HepG2 (cell line): ENCODE results near the gene MYRFL. TPM values are rescaled to one million over a fixed set of nuclear protein-coding genes. Genes with fewer than 3 reads are reported as not detected.

Source experiments
- ATAC-seq: fragments of 200-7000 bp; cut with Tn5 transposase; 3 replicates; pipeline ENCODE4 v1.9.1; 2020; ENCODE audit warnings: mild to moderate bottlenecking, moderate library complexity
- BruUV-seq: library from RNA; stranded (reverse); fragments of 400-500 nt; replicated peaks from 2 replicates; lab custom pipeline; 2021; lab: Mats Ljungman, UMichigan
- CTCF ChIA-PET: fragments of 300-600 bp; formaldehyde crosslinking; extraction: SDS; loops from one replicate; lab custom pipeline; 2021; ENCODE audit warnings: low total read pairs, inconsistent platforms, low intra/inter-chr PET ratio; lab: Yijun Ruan, JAX
- POLR2A ChIA-PET: fragments of 350-600 bp; sonication (Branson Sonifier 250); formaldehyde crosslinking; loops from one replicate; lab custom pipeline; 2020; ENCODE audit warnings: antibody characterized with exemption, inconsistent platforms; lab: Yijun Ruan, JAX
- DNase-seq: peaks from one replicate; pipeline ENCODE4 v3.0.0-alpha.2; 2015; ENCODE audit warnings: low spot score
- FAIRE-seq: peaks from 3 replicates; lab custom pipeline; 2011; peaks lifted over from hg19 to GRCh38; lab: Jason Lieb, UNC
- H2AFZ ChIP-seq: one replicate; pipeline ENCODE4 v1.6.1; 2011; ENCODE audit warnings: low read length, inconsistent platforms
- H3K27ac ChIP-seq: fragments of 300-600 bp; 3 replicates; pipeline ENCODE4 v1.8.0; 2011; ENCODE audit warnings: mixed run types, mild to moderate bottlenecking, mixed read lengths, low read length, inconsistent platforms; ENCODE audit not compliant: insufficient read depth; ENCODE audit errors: extremely low read length
- H3K27me3 ChIP-seq, 2 experiments: fragments of 200-600 bp in 1 of 2; 2 replicates in 1 of 2; 3 replicates in 1 of 2; pipeline versions ENCODE4 v1.6.0 to v1.8.0; 2011; ENCODE audit warnings: low read length in 2 of 2, mild to moderate bottlenecking in 2 of 2, moderate library complexity in 2 of 2, inconsistent platforms in 1 of 2; ENCODE audit not compliant: insufficient read depth in 2 of 2, control insufficient read depth in 1 of 2
- H3K36me3 ChIP-seq, 2 experiments: fragments of 200-600 bp in 1 of 2; replicated peaks in 1 of 2; 2 replicates in 1 of 2; 3 replicates in 1 of 2; pipeline versions ENCODE4 v1.5.1 to v1.8.0; 2011; ENCODE audit warnings: low read length in 2 of 2, inconsistent platforms in 1 of 2; ENCODE audit not compliant: insufficient read depth in 2 of 2, control insufficient read depth in 1 of 2
- H3K4me1 ChIP-seq: 2 replicates; pipeline ENCODE4 v1.5.1; 2012; ENCODE audit warnings: low read length, inconsistent platforms; ENCODE audit not compliant: insufficient read depth
- H3K4me2 ChIP-seq: 2 replicates; pipeline ENCODE4 v1.6.0; 2011; ENCODE audit warnings: low read depth, low read length, inconsistent platforms
- H3K4me3 ChIP-seq, 3 experiments: fragments of 200-600 bp in 1 of 3; sonication (generic), shearing (Covaris generic) in 1 of 3; replicated peaks in 1 of 3; 2 replicates each; pipeline ENCODE4 v1.5.1; 2011 to 2016; ENCODE audit warnings: low read length in 3 of 3, inconsistent platforms in 2 of 3, low read depth in 2 of 3, mild to moderate bottlenecking in 2 of 3, control low read depth in 1 of 3, mixed read lengths in 1 of 3; ENCODE audit not compliant: insufficient read depth in 1 of 3
- H3K79me2 ChIP-seq: one replicate; pipeline ENCODE4 v1.6.1; 2011; ENCODE audit warnings: low read length, inconsistent platforms; ENCODE audit not compliant: insufficient read depth
- H3K9ac ChIP-seq: 2 replicates; pipeline ENCODE4 v1.6.0; 2011; ENCODE audit warnings: mild to moderate bottlenecking, low read depth, low read length, inconsistent platforms; ENCODE audit not compliant: insufficient read depth
- H3K9me3 ChIP-seq: 2 replicates; pipeline ENCODE4 v1.5.1; 2012; ENCODE audit warnings: mild to moderate bottlenecking, low read length
- H4K20me1 ChIP-seq: 2 replicates; pipeline ENCODE4 v1.6.0; 2011; ENCODE audit warnings: inconsistent platforms, mild to moderate bottlenecking, low read length, moderate library complexity; ENCODE audit not compliant: insufficient read depth
- AGO1 ChIP-seq: fragments of 200-400 bp; formaldehyde crosslinking; IDR thresholded peaks from 2 replicates; pipeline ENCODE4 v1.6.1; 2017; ENCODE audit warnings: mild to moderate bottlenecking, low read depth, low read length, moderate library complexity; ENCODE audit not compliant: poor library complexity, severe bottlenecking
- HNF4G ChIP-seq, 2 experiments: sonication (generic) in 1 of 2; formaldehyde crosslinking in 1 of 2; IDR thresholded peaks; 2 replicates each; pipeline versions ENCODE4 v1.4.0 to v1.6.1; 2011 to 2020; ENCODE audit warnings: borderline replicate concordance in 2 of 2, low read depth in 2 of 2, mild to moderate bottlenecking in 2 of 2, low read length in 1 of 2, missing genetic modification reagents in 1 of 2, moderate library complexity in 1 of 2
- POLR2AphosphoS2 ChIP-seq: IDR thresholded peaks from 2 replicates; pipeline ENCODE4 v1.6.1; 2011; ENCODE audit warnings: low read depth, low read length, improper control_type of control experiment
- ZBTB7B ChIP-seq: sonication (generic); formaldehyde crosslinking; IDR thresholded peaks from 2 replicates; pipeline ENCODE4 v1.4.0; 2020; ENCODE audit warnings: missing genetic modification reagents
- ZNF20 ChIP-seq: sonication (generic); formaldehyde crosslinking; IDR thresholded peaks from 2 replicates; pipeline ENCODE4 v1.4.0; 2020; ENCODE audit warnings: mild to moderate bottlenecking, moderate library complexity, missing genetic modification reagents
- ZNF543 ChIP-seq: sonication (generic); formaldehyde crosslinking; IDR thresholded peaks from 2 replicates; pipeline ENCODE4 v1.4.0; 2020; ENCODE audit warnings: mild to moderate bottlenecking, missing genetic modification reagents
- WGBS: methylation state at CpG from one replicate; pipeline ENCODE4 v1.1.6; 2017; ENCODE audit warnings: low lambda C conversion rate; 5-methylcytosine and 5-hydroxymethylcytosine counted together
- in situ Hi-C: cut with HindIII; loops from 2 replicates; pipeline ENCODE4 v1.10.0; 2017; ENCODE audit warnings: low pct_unique_long_range_greater_than_20kb; ENCODE audit not compliant: extremely low pct_ligation_motif_present
- intact Hi-C: fragments of 100-400 bp; cut with micrococcal nuclease; formaldehyde crosslinking; loops from one replicate; pipeline ENCODE4 v1.10.0; 2022; ENCODE audit not compliant: unreplicated experiment
- polyA plus RNA-seq, 8 experiments: library from polyadenylated mRNA; depleted of rRNA in 3 of 8; stranded (reverse) in 7 of 8; unstranded in 1 of 8; fragments of >200 nt; fragmentation: Illumina TruSeq in 4 of 8; extraction: Trizol in 4 of 8; gene quantifications; 2 replicates each; pipeline versions ENCODE4 v1.2.1 to v1.2.3, GENCODE V29; 2011 to 2016; ENCODE audit warnings: low read depth in 4 of 8, missing spikeins in 1 of 8, mixed read lengths in 1 of 8; ENCODE audit not compliant: insufficient read depth in 1 of 8
- total RNA-seq, 5 experiments: library from RNA; depleted of rRNA; stranded (reverse); fragments of >200 nt; fragmentation: Illumina TruSeq; extraction: Trizol; gene quantifications; 2 replicates each; pipeline ENCODE4 v1.2.3, GENCODE V29; 2016; ENCODE audit warnings: low read depth in 1 of 5
- TF ChIP-seq, protein P1 (sequence below): IDR thresholded peaks from 2 replicates; pipeline ENCODE4 v1.6.1; 2016; ENCODE audit warnings: missing compliant biosample characterization, missing genetic modification reagents, borderline replicate concordance

Gene MYRFL
- total and polyA plus RNA-seq, 2 of the 13 experiments (the other 11 are each of a cell fraction or from before 2014, with no cell fraction given) = 0.09 to 0.11 TPM

DNA sequence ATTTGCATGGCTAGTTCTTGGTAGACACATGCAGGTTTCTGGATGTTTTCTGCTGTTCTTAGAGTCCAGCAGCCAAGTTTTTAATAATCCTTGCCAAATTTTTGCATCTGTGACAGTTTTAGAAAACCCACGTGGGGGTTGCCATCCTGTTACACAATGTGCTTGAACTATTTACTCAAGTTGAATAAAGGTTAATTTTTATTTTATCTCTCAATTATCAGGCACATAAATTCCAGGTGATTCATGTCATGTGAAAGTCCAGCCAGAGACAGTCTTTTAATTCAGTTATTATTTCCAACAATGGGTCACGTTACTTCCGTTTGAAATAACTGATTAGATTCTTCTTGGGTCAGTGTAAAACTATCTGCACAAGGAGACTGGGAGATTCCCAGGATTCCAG lies 15.7 kb downstream of the MYRFL start:
- BruUV-seq = no TSS peak
- ATAC-seq = no peak
- H3K9me3 ChIP-seq = no peaks in the 10 kb centered on the region
- H3K27me3 ChIP-seq = no peaks in the 10 kb centered on the region
- DNase-seq = no peak
- H4K20me1 ChIP-seq = no peaks in the 10 kb centered on the region
- H3K27ac ChIP-seq = no peak overlapping the region
- H3K4me1 ChIP-seq = peaks cover 15% of the 10 kb centered on the region
- 1% methylated on average over 3 of the region's 3 CpGs for WGBS
- in situ Hi-C loops = no loop called here
- H3K4me3 ChIP-seq = no peak overlapping the region
- no peak for FAIRE-seq
- TF ChIP-seq ZNF20 (CRISPR knock-in tag) (no peak), ZNF543 (CRISPR knock-in tag) (no peak), POLR2AphosphoS2 (no peak), HNF4G (IDR thresholded peaks at IDR 0.05; ENCODE audit: borderline replicate concordance, low read depth, low read length) (no peak), HNF4G (CRISPR knock-in tag; IDR thresholded peaks at IDR 0.05; ENCODE audit: borderline replicate concordance, low read depth) (no peak), AGO1 (no peak), ZBTB7B (CRISPR knock-in tag) (no peak)
- H3K9ac ChIP-seq = no peak overlapping the region
- ChIA-PET CTCF (no interaction called here), POLR2A (no interaction called here)
- intact Hi-C loops = no loop called here
- no peak overlapping the region for H3K4me2 ChIP-seq
- no peak overlapping the region for H2AFZ ChIP-seq
- H3K79me2 ChIP-seq = no peaks in the 10 kb centered on the region
- no peaks in the 10 kb centered on the region for H3K36me3 ChIP-seq

DNA sequence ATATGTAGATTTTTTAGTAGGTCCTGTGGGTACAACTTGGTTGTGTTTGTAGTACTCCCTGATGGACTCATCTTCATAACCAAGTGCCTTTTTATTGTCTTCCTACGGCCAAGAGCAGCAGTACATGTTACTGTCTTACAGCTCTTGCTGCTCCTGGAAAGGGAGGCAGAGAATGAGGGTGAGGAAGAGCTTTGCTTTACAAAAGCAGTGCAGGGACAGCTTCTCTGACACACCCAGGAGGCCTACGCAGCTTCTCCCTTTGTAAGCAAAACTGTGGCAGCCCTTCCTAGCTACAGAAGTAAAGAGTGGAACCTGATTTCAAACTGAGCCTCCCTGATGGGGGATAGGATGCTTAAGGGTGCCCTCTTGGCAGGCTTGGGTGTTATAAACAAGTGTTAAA lies 18.6 kb downstream of the MYRFL start:
- FAIRE-seq (no peak), DNase-seq (no peak), ATAC-seq (no peak)
- TF ChIP-seq, protein P1, sequence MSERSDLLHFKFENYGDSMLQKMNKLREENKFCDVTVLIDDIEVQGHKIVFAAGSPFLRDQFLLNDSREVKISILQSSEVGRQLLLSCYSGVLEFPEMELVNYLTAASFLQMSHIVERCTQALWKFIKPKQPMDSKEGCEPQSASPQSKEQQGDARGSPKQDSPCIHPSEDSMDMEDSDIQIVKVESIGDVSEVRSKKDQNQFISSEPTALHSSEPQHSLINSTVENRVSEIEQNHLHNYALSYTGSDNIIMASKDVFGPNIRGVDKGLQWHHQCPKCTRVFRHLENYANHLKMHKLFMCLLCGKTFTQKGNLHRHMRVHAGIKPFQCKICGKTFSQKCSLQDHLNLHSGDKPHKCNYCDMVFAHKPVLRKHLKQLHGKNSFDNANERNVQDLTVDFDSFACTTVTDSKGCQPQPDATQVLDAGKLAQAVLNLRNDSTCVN = no peak
- WGBS = 0% methylated on average over 2 of the region's 2 CpGs
- no peak overlapping the region for H3K4me2 ChIP-seq
- intact Hi-C loops (no loop called here), in situ Hi-C loops (no loop called here)
- no peak overlapping the region for H3K27ac ChIP-seq
- no peaks in the 10 kb centered on the region for H3K36me3 ChIP-seq
- H3K4me1 ChIP-seq = no peaks in the 10 kb centered on the region
- H3K4me3 ChIP-seq = no peak overlapping the region
- no peaks in the 10 kb centered on the region for H3K9me3 ChIP-seq
- H3K9ac ChIP-seq = no peak overlapping the region
- H3K27me3 ChIP-seq = no peaks in the 10 kb centered on the region
- no peaks in the 10 kb centered on the region for H4K20me1 ChIP-seq
- ChIA-PET POLR2A (no interaction called here), CTCF (no interaction called here)
- no peaks in the 10 kb centered on the region for H3K79me2 ChIP-seq
- H2AFZ ChIP-seq = no peak overlapping the region
- no TSS peak for BruUV-seq
